ENCODE measurements around the gene TMEM151B.
A peak's percentile ranks its signal among the peaks of the same experiment; 100 is the strongest.

Gene TMEM151B

DNA sequence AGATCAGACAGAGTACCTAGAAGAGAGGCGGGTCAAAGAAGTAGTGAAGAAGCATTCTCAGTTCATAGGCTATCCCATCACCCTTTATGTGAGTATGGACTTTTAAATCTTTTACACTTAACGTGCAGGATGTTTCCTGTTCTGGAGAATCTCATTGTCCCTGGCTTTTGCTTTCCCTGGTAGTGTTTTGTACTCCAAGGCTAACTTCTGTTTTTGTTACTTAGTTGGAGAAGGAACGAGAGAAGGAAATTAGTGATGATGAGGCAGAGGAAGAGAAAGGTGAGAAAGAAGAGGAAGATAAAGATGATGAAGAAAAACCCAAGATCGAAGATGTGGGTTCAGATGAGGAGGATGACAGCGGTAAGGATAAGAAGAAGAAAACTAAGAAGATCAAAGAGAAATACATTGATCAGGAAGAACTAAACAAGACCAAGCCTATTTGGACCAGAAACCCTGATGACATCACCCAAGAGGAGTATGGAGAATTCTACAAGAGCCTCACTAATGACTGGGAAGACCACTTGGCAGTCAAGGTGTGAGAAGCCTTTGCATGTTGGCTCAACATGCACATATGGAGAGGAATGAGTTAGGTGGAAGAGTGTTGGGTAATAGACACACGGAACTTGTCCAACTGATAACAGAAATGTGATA is 20.1 kb upstream of the TMEM151B start:
- no peak for DNase-seq

DNA sequence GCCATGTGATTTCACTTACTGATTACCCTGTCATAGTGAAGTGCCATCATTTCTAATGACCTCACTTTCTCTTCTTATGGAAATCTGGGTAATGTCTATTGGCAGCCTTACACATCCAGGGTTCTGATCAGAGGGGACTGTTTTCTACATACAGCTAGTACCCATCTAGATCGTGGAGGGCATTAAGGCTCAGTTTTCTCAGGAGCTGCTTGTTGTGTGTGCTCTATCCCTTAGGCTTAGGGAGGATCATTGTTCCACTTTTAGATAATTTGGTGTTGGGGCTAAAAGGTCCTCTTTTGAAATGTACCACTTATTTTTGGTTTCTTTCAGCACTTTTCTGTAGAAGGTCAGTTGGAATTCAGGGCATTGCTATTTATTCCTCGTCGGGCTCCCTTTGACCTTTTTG is 19.5 kb upstream of the TMEM151B start:
- DNase-seq = no peak

DNA sequence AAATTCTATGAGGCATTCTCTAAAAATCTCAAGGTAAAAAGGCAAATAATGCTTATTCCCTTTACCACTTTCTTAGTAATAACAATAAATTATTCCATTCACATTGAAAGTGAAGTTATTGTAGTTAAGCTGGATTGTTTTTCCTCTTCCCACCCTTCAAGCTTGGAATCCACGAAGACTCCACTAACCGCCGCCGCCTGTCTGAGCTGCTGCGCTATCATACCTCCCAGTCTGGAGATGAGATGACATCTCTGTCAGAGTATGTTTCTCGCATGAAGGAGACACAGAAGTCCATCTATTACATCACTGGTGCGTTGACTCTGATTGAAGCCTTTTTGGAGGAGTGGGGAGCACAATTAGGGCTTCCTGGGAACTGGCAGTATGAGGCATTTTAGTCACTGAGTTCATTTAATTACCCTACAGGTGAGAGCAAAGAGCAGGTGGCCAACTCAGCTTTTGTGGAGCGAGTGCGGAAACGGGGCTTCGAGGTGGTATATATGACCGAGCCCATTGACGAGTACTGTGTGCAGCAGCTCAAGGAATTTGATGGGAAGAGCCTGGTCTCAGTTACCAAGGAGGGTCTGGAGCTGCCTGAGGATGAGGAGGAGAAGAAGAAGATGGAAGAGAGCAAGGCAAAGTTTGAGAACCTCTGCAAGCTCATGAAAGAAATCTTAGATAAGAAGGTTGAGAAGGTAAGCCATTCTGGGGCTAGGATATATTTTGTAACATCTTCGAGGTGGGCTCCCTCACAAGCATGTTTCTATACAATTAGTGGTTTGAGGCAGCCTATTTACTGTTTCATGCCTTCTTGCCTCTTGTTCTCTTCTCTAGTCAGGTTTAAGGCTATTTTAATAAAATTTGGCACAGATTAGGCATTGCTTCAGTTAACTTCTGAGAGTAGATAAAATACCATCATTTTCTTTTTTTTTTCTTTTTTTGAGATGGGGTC is 18.4 kb upstream of the TMEM151B start:
- DNase-seq = no peak

DNA sequence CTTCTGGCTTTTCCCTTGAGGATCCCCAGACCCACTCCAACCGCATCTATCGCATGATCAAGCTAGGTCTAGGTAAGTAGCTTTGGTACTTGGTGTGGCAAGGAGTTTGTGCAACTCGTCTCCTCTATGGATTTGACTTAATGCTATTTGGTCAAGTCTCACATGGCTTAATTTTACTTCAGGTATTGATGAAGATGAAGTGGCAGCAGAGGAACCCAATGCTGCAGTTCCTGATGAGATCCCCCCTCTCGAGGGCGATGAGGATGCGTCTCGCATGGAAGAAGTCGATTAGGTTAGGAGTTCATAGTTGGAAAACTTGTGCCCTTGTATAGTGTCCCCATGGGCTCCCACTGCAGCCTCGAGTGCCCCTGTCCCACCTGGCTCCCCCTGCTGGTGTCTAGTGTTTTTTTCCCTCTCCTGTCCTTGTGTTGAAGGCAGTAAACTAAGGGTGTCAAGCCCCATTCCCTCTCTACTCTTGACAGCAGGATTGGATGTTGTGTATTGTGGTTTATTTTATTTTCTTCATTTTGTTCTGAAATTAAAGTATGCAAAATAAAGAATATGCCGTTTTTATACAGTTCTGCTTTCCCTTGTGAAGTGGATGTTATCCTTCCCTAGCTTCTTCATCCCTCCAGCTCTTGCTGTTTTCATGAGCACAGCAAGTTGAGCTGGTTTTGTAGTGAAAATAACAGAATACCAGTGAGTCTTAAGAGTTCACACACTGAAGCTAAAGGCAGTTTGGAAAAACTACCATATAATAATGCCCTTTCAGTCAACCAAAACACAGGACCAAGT is 16.7 kb upstream of the TMEM151B start:
- no peak for DNase-seq

DNA sequence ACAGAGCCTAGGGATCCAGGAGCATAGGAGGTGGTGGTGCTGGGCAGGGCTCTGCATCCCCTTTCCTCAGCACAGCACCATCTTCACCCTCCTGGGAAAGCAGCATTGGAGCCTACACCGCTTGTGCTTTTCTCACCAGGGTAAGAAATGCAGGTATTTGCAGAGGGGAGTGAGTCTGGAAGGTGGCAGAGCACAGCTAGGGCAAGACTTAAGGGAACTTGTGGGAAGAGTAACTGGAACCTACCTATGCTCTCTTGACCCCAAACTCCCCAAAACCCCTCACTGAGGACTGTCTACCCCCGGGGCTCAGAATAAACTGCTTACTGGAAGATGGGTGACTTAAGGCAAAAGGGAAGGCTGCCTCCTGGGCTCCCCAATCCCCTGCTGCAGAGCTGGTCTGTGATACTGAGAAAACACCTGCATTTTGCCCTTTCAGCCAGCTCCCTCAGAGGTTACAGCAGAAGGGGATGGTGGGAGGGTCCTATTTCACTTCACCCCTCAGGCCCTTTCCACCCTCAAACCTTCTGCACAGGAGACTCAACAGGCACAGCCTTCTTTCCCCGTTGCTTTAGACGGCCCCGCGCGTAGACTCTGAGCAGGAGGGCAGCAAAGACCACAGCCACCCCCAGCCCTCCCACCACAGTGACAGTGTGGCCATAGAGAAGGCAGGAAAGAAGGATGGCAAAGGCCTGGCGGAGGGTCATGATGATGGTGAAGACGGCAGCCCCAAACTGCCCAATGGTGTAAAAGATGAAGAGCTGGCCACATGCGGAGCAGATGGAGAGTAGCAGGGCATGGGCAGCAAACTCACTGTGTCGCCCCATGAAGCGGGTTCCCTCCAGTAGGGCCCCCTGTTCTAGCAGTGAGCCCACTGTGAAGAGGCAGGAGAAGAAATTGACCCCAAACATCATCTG is 15.8 kb upstream of the TMEM151B start:
- no peak for DNase-seq

DNA sequence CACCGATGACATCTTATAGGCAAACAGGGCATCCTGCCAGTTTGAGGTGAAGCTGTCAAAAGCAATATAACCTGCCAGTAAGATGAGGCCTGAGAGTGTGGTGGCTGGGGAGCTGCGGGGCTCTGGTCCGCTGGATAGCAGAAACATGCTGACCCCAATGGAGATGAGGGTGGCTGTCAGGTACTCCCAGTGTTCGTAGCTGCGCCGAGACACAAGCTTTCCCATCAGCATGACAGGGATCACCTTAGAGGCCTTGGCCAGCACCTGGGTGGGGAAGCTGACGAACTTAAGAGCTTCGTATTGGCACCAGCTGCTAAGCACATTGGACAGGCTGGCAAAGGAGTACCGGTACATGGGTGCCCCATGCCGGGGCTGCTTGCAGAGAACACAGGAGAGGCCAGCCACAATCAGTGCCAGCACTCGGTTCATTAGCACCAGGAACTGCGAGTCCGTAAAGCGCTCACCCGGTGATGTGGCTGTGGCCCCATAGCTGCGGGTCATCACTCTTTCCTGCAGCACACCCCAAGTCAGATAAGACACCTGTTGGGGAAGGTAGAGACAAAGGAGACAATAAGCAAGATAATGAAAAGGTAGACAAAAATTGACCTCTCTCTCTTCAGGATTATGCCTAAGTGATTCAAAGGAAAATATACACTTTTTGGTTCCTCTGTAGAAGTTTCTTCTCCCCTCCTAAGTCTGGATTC is 15.0 kb upstream of the TMEM151B start:
- peak in 1 of 56 donors; percentile 51 for DNase-seq

DNA sequence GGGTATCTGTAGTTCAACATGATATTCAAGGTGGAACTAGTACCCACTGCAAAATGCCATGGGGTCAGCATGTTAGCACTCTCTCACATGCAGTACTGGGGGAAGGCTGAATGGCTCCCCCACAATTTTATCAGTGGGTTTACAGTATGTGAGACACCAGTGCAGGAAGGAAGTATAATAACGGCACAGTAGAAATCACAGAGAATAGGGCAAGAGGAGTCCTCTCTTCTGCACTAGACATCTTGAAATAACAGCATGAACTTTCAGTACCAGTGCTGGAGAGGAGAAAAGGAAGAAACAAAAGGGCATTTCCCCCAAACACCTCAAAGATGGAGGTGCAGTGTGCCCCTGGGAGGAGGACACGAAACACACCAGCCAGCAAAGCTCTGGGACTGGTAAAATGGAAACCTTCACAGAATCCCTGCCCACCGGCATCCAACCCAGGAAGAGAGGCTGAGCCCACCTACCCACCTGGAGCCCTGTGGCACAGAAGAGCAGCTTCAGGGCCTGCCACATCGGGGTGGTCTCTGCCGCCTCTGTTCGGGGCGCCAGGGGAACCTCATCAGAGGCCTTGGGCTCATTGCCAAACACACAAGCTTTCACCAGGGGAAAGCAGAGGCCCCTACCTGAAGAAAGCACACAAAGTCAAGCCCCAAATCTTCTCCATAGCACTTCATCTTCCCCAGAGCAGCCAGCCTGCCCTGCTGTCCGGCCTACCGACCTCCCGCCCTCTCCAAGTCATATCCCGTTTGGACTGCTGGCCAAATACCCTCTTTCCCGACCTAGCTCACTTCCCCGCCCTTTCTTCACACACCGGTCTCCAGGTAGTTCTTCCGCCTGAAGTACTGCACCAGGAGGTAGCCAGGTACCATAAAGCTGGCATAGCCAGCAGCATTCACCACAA is 14.1 kb upstream of the TMEM151B start:
- peak in 1 of 56 donors; percentile 63 for DNase-seq

DNA sequence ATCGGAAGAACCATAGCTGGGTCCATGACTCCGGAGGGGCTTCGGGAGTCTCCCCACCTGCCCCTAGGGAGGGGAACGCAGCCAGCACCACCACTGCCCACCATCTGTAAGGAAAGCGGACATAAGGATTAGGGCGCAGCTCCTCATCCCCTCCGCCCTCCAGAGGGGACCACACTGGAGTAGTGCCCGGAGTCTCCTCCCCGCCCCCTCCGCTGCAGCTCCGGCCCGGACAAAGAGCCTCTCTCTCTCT is 13.6 kb upstream of the TMEM151B start:
- peak in 1 of 56 donors; percentile 91 for DNase-seq

DNA sequence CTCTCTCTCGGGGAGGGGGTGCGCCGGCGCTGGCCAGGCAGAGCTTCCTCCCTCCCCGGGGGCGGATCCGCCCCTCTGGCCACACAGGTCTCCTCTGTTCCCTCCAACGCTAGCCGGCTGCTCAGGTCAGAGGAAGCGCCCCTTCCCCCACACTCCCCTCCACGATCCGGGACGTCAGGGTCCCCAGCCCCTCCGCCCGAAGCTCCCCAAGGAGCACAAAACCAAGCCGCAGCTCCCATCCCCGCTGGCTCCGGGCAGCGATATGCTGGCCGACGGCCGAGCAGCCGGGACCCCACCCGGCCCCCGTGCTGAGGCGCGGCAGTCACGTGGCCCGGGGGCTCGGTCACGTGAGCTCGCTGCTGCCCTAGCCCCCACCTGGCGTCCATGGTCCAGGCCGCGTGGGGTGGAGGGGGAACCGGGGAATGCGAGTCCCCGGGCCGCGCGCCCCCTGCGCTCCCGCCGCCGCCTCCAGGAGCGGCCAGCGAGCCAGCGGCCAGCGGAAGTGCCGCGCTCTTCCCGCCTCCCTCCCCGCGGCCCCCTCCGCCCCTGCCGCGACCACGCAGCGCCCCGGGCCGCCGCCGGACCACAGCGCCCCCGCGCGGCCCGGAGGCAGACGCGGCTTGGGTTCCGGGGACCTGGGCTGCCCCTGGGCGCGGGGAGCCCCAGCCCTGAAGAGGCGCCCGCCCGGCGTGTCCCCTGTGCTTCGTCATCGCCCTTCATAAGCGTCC is 13.1 kb upstream of the TMEM151B start, which contains the start of gene SLC35B2:
SLC35B2 (minus strand) TSS at position 504 of the 728 bp plus-strand sequence; CDS start at position 386, 118 bp downstream.
- peak; percentile 45 to 95 (median 86) for DNase-seq

DNA sequence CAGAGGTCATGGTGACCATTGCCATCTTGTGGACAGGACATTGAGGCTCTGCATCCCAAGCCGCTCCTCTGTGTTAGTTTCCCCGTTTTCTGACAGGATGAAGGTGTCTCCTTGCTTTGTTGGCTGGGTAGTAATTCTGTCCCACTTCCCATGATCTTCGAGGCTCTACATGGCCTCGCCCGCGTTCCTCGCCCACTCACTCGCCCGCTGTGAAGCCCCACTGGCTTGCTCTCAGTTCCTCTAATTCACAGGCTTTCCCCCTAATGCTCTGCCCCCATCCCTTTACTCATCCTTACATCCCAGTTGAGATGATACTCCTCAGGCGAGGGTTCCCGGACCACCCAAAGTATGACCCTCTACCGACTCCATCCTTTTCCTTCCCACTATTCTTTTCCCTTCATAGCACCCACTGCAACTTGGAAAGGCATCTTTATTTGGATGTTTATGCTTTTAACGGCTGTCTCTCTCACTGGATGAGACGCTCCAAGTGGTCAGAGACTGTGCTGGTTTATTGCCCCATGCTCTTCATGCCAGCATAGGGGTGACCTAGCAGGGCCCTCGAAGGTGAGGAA is 12.4 kb upstream of the TMEM151B start:
- DNase-seq = no peak

DNA sequence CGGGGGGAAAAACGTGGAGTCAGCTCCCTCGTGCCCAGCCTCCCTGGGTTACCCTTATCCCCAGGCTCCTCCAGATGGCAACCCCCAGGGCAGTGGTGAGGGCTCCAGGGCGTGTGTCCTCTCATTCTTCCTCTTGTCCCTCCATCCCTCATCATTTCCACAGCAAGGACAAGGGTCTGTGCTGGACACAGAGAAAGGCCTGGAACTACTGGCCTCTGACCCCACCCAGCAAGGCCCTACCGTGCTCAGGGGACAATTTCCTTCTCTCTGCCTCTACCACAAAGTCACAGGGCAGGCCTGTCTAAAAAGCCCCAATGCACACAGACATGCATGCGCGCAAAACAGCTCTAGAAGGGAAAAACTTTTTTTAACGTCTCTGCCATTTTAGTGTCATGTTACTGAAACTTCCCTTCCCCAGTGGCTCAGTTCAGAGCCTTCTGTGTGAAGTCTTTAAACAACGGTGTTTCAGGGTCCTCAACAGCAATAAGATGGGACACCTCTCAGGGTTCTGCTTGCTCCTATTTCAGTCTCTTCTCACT is 11.9 kb upstream of the TMEM151B start:
- no peak for DNase-seq

DNA sequence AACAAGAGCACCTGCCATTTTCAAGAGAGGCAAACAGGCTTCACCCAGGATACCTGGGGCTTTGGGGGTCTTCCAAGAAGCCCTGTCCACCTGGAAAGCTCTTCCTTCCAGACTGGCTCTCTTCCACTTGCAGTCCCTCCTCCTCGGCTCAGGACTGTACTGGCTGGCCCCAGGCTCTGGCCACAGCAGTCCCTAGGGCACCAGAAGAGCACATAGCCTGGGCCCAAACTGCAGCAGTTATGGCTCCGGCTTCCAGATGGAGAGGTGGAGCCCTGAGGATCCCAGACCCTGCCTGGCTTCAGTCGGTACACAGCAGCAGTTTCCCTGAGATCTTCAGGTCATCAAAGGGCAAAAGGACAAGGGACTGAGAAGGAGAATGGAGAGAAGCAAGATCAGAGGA is 11.3 kb upstream of the TMEM151B start:
- DNase-seq = no peak

DNA sequence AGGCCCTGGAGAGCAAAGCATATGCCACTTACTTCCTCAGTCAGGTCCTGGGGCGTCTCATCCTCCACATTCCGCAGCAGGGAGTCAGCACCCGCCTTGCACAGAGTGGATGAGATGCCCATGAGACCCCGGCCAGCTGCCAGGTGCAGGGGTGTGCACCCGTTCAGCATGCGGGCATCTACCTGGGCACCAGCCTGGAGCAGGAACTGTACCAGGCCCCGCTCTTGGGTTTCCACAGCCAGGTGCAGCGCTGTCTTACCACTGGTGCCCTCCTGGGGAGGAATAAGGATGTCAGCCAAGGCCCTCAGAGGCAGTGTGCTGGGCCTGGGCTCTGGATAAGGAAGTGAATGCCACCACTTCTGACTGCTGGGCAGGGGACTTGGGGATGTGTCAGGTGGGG is 10.2 kb upstream of the TMEM151B start:
- no peak for DNase-seq

DNA sequence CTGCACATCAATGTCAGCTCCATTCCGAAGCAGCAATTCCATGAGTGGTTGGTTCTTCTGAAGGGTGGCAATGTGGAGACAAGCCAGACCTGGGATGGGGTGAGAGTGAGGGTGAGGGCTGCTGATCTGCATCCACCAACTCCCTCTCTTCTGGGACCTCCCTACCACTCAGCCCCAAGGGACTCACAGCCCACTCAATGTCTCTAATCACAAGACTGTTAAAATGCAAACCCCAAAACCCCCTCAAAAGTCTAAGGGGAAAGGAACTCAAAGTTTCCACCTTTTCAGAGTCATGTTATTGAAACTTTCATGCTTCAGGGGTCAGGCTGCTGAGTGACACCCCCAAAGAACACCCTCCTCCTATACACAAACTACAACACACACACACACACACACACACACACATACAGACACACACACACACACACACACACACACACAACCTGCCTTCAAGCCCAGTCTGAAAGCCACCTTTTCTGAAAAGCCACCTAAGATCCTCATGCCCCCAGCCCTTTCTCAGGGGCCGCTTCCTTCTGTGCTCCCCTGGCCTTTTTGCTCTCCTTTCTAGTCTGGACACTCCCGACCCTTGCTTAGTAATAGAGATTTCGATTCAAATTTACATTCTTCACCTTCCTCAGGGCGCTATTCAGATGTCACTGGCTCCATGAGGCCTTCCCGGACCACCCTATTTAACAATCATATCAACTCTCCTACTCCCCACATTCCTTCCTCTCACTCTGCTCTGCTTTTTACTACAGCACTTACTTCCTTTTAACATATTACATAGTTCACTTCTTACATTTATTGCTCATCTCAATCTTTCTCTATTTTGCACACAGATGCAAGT is 9.6 kb upstream of the TMEM151B start:
- no peak for DNase-seq

DNA sequence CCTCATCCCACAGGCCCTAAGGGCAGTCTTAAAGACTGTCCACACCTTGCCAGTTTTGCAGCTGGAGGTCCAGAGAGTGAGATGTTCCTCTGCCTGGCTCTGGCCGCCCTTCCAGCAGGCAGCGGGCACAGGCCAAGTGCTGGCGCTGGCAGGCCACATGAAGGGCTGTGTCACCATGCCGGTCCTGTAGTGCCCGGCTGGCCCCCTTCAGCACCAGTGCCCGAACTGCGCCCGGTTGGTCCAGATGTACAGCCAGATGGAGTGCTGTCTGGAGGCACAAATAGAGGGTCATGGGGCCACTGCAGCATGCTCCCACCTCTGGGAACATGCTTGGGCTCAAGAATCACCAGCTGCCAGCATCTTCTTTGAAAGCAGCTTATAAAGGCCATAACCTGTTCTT is 8.7 kb upstream of the TMEM151B start:
- no peak for DNase-seq

DNA sequence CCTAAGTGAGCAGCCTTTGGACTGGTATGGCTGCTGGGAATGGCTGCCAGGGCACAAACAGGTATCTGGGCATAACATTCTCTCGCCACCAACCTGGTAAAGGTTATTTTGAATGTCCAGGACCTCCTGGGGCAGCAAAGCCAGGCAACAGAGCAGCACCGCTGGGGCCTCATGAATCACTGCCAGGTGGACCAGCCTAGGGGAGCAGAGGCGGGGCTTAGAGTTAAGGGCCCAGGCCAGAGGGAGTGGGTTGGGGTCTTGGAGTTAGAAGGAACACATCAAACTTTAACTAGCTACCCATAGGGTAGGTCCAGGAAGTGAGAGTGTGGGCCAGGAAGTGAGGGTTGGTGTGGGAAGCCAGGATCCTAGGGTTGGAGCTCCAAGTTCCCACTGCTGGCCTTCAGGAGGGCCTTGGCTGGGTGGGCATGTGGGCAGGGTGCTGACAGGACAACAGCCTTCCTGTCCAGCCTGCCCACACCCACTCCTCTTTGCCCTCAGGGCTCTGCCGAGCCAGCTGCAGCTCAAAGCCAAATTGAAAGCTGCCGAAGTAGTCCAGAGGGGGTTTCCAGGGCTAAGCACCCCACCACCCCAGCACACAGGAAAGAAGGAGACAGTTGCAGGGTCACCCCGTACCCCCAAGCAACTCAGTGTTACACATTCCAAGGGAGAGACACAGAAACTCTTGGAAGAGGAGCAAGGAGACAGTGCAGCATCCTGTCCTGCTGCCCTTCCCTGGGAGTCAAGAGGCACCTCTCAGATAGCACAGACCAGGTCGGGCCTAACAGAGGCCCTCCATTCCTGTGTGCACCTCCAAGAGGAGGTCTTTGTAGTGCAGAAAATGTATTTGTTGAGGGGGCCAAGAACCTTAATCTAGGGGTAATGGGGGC is 7.5 kb upstream of the TMEM151B start:
- DNase-seq = no peak

All from amygdala (tissue), 56 donors.